GM18519 (cell line): Measurements from ENCODE around the gene KRT35.

Experiments used
- ATAC-seq: cut with Tn5 transposase; IDR thresholded peaks from one replicate; pipeline ENCODE4 v1.9.1; 2021; ENCODE audit warnings: mild to moderate bottlenecking, moderate library complexity; ENCODE audit not compliant: unreplicated experiment, low FRiP score

Gene KRT35

DNA sequence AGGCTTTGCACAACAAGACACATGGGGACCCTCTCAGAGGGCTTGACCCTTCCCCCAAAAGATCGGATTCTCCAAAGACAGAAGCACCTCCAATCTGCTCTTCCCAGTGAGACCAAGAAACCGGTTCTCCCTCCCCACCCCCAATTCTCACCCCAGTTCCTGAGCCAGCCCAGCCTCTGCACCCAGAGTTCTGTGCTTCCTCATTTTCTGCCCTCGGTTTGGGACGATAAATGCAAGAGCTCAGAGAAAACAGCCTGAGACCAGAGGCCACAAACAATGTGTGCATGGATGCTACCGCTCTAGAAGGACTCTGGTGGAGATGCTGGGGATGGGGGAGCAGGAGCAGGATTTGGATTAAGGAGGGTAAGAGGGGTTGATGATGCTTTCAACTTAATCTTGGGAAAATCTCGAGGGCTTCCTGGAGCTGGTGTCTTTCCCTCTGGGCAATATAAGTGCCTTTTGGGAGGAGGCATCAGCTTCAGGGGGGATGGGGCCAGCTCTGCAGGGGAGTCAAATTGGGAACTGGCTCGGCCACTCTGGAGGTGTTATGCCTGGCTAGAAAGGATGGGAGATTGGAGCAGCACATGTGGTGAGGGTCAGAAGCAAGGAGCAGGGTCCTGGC is 31.7 kb upstream of the KRT35 start:
- ATAC-seq = no peak

DNA sequence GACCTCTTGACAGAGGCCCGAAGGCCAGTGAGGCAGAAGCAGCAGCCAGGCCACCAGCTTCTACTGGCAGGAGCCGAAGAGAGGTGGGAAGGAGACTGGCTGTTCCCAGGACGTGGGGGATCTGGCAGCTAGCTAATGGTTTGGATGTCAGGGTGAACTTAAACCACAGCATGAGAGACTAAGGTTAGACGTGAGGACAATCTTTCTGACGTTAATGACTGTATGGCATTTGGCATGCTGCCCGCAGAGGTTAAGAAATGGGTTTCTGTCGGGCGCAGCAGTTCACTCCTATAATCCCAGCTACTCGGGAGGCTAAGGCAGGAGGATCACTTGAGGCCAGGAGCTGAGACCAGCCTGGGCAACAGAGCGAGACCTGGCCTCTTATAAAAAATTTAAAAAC is 30.8 kb upstream of the KRT35 start:
- ATAC-seq = no peak

DNA sequence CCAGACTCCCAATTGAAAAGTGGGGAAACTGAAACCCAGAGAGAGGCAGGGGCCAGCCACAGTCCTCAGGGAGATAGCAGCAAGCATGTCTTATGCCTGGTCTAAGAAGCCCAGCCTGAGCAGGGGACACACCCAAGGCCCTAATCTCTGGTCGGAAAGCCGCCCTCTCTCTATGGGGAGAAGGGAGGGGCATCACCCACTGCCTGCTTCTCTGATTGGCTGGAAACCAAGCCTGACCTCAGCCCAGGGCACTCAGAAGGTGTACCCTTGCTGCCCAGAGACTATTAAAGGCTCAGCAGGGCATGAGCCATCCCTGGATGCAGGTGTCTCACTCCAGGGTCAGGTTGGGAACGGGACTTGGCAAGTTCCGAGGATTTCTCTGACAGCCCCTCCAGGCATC is 30.2 kb upstream of the KRT35 start:
- ATAC-seq = no peak

DNA sequence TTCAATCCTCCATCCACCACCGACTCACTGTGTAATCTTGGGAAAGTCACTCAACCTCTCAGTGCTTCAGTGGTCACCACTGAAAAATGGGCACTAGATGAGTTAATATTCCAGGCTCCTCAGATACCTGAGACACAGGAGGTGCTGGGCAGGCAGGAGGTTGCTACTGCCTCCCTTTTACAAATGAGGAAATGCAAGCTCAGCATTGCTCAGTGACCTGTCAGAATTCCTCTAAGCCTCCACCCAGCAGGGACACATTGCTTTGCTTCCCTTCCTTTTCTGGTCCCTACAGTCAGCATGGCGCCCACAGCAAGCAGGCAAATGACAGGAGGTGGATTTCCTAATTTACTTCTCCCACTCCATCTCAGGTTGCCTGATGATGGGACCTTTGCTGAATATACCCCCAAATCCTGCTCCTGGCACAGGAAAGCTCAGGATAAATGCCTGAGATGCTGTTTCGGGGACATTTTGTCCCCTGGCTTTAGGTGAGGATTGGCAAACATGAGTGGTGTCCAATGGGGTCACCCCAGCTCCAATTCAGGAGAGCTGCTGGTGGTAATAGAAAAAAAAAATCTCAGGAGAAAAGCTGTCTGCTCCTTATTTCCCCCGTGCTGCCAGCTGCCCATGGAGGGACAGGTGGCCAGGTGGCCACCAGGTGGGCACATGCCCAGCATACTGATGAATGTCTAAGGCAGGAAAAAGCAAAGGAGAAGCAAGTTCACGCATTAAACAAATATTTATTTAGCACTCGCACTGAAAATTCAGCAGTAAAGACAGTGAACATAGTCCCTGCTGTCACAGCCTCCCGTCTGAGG is 29.5 kb upstream of the KRT35 start:
- ATAC-seq = no peak

DNA sequence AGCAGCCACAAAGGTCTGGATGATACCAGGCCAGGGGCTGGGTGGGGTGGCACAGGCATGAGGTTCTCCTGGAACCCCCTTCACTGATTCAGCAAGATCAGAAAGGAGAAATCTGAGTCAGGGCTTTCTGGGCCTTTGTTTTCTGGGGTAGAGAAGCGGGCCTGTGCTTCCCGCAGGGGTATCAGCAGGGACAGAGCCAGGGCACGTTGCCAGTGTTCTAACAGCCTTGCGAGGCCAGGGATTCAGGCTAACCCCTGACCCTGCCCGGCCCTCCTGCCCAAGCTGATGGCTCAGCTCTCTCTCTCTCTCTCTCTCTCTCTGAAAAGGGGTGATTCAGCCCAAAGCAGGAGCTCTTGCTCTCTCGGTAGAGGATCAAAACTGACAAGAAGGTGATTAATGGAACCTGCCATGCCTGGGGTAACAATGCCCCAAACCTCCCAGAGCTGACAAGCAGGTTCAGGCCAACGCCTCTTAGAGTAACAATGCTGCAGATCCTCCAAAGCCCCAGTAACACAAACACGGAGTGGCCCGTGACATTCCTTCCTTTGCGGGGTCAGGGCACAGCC is 26.4 kb upstream of the KRT35 start:
- no peak for ATAC-seq

DNA sequence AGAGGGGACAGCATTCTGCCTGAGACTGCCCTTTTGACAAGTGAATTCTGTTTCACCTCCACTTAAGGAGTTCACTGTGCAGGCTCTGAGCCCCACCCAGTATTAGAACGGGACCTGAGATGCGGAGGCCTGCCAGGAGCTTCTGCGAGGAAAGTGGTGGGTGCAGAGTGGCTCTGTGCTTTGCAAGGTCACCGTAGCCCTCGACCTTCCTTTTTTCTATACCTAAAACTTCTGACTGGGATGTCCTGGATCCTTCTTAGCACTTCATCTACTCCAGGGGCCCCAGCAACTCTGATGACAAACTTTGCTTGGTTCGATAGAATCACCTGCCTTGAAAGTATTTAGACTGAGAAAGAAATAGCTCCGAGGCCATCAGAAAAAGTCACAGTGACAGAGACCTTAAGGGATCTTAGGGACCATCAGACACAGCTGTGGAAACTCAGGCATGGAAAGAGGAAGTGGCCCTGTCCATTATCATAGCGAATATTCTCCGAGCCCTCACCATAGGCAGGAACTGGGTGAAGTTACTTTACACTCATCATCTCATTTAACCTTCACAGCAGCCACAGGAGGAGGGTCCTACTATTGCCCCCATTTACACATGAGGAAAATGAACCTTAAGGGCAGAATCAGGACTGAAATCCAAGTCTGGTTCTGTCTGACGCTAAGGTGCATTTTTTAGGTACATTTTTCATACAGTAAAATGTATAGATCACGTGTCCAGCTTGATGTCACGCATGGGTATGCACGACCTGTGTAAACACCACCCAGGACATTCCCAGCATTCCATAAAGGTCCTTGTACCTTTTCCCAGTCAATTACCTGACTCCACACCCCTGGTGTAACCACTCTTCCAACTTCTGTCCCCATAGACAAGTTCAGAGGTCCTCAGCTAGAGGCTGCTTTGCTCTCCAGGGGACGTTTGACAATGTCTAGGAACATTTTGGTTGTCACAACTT is 25.1 kb upstream of the KRT35 start:
- no peak for ATAC-seq

DNA sequence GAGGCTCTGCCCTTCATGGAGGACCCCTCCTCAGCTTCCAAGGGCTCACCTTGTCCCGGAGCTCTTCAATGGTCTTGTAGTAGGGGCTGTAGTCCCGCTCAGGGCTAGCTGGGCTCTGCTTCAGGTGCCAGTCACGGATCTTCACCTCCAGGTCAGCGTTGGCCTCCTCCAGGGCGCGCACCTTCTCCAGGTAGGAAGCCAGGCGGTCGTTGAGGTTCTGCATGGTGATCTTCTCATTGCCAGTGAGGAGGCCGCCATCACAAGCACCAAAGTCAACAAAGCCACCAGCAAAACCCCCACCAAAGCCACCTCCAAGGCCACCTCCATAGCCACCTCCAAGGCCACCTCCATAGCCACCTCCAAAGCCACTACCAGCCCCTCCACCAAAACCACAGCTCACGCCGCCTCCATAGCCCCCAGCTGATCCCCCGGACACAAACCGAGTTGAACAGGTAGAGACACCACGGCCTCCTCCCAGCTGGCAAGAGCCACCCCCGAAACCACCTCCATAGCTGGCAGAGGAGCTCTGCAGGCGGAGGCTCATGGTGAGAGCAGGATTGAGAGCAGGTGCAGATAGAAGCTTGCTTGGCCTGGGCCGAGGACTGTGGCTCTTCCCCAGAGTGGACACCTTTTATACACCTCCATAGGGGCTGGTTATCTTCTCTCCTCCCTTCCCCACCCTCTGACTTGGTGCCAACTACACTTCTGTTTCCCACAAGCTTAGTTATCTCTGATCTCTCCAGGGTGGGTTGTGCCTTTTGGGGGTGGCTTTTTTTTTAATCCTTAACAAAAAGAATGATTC is 24.3 kb upstream of the KRT35 start, which contains the start of gene KRT13:
KRT13 (minus strand) TSS at position 606 of the 802 bp plus-strand sequence; CDS start at position 544, 62 bp downstream.
- no peak for ATAC-seq

DNA sequence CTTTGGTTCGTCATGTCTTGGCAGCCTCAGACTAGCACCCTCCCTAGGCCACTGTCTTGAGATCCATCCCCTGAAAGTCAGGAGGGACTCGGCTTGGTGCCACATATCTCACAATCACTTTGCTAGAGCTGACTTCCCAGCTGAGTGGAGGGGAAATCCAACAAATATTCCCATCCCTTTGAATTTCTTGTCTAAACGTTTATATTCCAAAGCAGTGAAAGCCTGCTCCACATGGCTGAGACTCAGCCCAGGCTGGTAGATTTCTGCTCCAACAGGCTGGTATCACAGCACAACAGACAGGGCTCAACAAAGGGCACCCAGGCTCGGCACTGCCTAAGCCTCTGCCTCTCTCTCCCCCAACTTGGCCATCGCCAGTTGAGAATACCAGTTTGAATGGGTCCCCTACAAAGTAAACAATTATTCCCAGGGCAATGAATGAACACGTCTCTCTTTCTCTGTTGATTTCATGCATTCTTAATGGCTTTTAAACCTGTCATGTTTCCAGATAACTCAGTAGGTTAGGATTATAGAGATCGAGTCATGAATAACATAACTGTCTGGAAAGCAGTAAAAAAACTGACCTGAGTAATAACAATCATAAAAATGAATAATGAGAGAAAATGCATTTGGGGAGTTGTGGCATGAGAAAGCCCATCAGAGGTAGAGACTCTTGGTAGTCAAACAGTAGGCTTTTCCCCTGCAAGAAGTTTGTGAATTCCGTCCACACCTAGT is 23.5 kb upstream of the KRT35 start:
- ATAC-seq = no peak

DNA sequence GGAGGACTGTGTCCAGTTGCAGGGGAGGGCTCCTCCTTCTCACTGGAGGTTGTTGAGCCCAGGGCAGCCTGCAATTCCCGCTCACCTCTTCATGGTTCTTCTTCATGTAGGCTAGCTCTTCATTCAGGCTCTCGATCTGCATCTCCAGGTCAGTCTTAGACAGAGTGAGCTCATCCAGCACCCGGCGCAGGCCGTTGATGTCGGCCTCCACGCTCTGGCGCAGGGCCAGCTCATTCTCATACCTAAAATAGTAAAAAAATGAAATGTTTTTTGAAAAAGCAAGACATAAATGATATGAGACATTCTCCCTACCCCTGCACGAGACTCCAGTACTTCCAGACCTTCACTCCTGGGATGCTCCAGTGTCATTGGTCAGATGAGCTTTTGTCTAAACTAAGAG is 22.3 kb upstream of the KRT35 start:
- ATAC-seq = no peak

DNA sequence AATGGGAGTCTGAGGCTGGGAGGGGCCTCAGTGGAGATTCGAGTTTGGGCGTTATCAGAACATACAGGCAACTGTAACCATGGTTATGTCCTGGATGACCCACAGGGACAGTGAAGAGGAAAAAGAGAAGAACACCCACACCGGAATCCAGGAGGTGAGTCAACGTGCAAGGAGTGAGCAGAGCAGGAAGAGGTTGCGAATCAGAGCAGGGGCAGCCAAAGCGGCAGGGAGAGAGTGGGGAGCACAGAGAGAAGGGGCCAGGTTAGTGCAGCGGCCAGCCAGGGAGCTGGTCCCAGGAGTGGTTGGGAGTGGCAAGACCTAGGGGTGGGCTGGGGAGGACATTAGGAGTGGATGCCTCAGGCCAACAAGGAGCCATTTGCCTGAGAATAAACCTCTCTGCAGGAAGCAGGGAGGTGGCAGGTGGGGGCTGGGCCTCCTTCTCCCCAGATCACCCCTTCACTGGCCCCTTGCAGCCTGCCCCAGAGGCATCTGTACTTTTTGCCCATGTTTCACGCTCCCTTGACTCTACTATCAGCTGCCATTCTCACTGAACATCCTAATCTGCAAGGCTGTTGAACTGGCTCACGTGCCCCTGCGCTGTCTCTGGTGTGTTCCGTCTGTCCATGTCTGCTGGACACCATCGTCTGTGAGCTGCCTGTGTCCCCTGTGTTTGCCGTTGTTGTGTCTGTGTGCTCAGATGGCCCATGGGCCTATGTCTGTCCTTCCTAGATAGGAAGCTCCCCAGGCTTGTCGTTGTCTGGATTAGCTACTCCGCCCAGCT is 19.4 kb upstream of the KRT35 start:
- ATAC-seq = no peak

DNA sequence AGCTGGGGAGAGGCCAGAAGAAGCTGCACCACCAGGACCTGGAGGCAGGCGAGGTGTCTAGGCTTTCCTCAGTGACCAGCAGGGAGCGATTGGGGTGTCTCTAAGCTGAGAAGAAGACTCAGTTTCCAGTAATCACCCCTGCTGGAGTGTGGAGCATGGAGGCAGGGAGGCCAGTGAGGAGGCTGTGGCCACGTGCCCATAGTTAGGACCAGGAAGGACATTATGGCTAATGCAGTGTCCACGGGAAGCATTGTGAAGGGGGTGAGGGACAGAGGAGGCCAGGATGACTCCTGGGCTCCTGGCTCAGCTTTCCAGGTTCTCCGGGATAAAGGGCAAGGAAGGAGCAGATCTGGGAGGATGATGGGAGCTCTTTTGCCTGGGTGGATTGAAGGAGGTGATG is 18.8 kb upstream of the KRT35 start:
- ATAC-seq = no peak

DNA sequence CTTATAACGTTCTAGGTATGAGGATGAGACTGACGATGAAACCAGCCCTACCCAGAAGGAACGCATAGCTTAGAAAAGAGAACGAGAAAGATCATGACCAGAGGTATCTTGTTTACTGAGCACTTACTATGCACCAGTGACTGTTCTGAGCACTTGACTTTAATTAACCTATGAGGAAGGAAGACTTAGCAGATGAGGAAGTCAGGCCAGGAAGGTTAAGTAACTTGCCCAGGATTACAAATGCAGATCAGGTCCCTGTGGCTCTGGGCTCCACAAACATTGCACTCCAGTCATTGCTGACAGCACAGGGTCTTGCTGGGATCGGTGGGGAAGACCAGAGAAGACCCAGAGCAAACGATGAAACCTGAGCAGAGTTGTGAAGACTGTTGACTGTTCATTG is 17.3 kb upstream of the KRT35 start:
- ATAC-seq = no peak

DNA sequence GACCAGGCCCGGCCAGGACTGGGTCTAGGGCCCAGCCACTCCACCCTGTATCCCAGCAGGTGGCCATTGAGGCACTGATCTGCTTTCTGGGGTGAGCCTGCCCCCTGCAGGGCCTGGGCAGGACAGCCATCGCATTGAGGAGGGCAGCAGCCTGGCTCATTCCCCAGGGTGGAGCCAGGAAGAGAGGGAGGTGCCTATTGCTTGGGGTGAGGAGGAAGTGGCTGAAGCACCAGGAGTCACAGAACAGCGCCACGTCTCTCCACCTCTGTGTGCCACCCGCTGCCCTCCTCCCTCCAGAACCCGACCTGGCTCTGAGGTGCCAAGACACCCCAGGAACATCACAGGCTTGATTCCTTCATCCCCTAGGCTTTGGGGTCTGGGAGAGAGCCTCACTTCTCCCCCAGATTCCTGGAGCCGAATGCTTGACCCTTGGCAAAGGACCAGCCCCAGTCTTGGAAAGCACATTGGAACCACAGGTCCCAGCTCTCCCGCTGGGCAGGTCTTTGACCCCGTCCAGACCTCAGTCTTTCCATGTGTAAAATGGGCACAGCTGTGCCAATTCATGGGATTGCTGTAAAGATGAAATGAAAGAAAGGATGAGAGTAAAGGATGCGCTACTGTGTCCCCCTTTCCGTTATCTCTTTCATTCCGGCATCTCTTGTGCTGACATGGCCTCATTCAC is 16.0 kb upstream of the KRT35 start:
- ATAC-seq = no peak

DNA sequence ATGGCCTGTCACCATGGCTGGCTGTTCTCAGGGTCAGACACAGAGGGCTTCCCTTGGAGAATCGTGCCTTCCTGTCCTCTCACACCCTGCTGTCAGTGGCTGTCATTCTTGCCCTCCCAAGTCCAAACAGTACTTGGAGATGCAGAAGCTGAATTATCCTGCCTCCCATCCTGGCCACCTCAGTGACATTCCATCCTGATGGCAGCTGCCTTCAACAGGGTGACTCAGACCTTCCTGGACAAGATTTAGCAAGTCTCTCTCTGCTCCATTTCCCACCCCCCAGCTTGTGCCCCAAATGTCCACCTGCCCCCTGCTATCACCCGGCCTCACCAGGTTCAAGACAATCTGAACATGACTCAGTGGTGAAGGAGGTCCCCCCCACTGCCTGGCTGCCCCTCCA is 13.6 kb upstream of the KRT35 start:
- no peak for ATAC-seq

DNA sequence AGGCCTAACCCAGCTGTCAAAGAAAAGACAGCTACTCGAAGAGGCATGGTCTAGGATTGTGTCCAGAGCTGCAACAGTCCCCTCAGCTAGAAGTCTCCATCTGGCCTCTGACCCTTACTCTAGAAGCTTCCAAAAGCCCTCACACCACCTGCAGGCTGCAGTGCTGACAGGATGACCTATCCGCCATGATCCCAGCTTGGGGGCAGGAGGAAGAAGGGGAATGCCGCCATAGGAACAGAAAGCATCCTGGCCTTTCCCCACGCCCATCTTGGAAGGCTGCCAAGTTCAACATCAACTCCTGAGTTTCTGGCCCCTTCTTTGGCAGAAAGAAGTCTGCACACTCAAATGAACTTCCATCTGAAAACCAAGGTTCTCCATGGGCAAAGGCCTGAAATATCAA is 11.8 kb upstream of the KRT35 start:
- no peak for ATAC-seq

DNA sequence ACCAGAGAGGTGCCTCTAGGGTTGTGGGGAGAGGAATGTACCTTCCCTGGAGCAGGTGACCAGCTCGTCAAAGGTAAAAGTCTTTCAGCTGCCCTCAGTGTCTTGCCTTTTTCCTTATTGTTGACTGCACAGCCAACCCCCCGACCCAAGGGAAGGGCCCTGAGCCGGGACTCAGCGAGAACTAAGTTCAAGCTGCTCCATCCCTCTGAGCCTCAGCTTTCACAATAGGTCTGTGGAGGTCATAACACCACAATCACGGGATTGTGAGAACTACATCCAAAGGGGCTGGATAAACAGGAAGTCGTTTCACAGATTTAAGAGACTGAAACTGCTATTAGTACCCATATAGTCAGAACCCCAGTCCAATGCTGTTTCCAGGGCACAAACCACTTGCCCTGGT is 11.4 kb upstream of the KRT35 start:
- ATAC-seq = no peak

DNA sequence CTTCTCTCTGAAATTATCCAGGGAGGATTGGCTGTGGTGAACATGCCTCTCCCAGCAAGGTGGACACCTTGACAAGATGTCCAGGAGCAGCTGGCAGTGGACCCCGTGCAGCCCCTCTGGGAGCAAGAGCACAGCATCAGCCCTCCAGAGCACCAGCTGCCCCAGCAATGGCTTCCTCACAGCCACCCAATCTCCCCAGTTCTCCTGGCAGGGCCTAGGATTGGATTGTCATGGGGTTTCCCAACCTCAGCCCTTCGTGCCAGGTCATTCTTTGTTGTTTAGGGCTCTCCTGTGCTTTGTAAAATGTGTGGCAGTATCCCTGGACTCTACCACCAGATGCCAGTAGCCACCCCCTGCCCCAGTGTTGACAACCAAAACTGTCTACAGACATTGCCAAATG is 10.5 kb upstream of the KRT35 start:
- ATAC-seq = no peak
